HG02885 (cell line): ENCODE data around the gene ATG9B.

Experiments used
- ATAC-seq: cut with Tn5 transposase; IDR thresholded peaks from one replicate; pipeline ENCODE4 v1.9.1; 2021; ENCODE audit warnings: mild to moderate bottlenecking; ENCODE audit not compliant: unreplicated experiment, poor library complexity

Gene ATG9B

DNA sequence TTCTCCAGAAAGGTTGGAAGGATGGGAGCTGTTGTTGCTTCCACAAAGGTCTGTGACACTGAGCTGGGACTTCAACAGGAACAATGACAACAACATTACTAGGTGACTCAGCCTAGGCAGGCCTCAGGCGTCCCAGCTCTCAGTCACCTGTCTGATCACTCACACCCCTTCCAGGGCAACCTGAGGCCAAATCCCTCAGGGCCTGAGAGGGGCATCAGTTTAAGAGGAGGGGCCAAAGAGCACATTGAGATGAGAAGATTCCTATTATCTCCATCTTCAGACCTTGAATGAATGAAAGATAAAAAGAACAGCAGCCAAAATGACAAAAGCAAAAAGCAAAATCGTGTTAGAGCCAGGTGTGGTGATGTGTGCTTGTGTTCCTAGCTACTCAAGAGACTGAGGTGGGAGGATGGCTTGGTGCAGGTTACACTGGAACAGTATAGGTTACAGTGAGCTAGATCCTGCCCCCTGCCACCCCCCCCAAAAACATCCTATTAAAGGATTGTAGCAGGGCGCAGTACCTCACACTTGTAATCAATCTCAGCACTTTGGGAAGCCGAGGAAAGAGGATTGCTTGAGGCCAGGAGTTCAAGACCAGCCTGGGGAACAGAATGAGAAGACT is at the start of gene ATG9B:
TSS of gene ATG9B (minus strand) at position 60 of the 622 bp plus-strand sequence. CDS start 71 bp downstream, outside the sequence.
- ATAC-seq = no peak

GRCh38 chr7:151073990-151074389 is 49.7 kb upstream of the ATG9B start:
- ATAC-seq = no peak

DNA sequence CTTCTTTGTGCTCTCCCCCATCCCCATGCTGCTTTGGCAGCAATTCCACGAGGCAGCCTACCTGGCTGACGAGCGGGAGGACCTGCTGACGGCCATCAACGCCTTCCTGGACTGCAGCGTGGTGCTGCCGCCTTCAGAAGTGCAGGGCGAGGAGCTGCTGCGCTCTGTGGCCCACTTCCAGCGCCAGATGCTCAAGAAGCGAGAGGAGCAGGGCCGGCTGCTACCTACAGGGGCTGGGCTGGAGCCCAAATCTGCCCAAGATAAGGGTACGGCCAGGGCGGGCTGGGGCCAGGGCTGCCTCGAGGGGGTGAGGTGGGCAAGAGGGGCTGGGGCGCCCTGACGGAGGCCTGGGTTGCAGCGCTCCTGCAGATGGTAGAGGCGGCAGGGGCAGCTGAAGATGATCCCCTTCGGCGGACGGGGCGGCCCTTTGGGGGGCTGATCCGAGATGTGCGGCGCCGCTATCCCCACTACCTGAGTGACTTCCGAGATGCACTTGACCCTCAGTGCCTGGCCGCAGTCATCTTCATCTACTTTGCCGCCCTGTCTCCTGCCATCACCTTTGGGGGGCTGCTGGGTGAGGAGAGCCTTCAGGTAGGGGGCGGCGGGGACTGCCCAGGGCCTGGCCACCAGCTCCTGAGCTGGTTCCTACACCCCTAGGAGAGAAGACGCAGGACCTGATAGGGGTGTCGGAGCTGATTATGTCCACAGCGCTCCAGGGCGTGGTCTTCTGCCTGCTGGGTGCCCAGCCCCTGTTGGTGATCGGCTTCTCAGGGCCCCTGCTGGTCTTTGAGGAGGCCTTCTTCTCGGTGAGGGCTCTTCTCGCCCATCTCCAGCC is 47.0 kb upstream of the ATG9B start:
- ATAC-seq = no peak

GRCh38 chr7:151070574-151070960 is 46.3 kb upstream of the ATG9B start:
- ATAC-seq = no peak

DNA sequence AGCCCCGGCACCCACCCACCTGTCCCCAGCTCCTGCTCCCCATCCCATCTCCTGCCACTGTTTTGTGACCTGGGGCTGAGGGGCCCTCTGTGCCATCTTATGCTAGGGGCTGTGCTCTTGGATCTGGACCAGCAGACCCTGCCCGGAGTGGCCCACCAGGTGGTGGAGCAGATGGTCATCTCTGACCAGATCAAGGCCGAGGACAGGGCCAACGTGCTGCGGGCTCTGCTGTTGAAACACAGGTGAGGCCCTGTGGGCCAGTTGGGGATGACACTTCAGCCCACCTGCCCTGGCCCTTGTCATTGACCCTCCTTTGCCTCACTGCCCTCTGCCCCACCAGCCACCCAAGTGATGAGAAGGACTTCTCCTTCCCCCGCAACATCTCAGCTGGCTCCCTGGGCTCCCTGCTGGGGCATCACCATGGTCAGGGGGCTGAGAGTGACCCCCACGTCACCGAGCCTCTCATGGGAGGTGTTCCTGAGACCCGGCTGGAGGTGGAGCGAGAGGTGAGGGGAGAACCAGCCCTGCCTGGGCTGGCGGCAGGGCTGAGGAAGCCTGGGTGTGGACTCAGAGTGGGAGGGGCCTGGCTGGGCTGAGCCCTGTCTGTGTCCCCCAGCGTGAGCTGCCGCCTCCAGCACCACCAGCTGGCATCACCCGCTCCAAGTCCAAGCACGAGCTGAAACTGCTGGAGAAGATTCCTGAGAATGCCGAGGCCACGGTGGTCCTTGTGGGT is 45.7 kb upstream of the ATG9B start:
- ATAC-seq = no peak

DNA sequence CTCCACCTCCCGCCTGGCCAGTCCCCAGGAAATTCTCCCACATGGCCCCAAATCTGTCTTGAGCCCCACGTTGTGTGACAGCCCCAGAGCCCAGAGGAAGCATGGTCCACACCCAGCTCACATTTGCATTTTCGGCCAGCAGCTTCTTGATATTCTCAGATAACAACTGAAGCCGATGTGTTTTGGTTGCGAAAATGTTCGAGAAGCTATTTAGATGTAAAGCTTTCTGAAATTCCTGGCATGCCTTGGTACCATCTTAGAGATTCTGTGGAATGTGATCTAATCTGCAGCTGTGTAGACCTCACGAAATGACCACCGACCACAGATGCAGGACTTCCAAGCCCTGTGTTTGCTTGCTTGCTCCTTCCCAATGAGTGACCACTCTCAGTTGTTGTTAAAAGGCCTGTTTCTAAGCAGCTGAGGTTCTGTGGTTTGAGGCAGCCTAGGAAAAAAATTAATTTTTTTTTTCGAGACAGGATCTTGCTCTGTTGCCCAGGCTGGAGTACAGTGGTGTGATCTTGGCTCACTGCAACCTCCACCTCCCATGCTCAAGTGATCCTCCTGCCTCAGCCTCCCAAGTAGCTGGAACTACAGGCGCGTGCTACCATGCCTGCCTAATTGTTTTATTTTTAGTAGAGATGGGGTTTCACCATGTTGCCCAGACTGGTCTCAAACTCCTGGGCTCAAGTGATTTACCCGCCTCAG is 43.9 kb upstream of the ATG9B start:
- no peak for ATAC-seq

DNA sequence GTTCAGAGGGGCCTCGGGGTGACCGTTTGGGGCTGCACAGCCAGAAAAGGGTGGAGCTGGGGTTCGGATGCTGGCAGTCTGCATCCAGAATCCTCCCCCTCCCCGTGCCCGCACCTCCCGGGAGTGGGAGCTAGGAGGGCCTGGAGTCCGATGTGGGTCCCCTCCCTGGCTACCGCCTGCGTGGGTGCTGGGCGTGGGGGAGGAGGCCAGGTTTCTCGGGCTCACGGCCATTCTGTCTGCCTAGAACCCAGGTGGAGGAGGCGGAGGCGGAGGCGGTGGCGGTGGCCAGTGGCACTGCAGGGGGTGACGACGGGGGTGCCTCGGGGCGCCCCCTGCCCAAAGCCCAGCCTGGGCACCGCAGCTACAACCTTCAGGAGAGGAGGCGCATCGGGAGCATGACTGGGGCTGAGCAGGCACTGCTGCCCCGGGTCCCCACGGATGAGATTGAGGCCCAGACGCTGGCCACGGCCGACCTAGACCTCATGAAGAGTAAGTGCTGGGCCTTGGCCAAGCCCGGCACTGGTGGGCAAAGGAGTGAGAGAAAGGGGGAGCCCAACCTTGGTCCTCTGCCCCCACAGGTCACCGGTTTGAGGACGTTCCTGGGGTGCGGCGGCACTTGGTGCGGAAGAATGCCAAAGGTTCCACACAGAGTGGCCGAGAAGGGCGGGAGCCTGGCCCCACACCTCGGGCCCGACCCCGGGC is 42.1 kb upstream of the ATG9B start:
- no peak for ATAC-seq

DNA sequence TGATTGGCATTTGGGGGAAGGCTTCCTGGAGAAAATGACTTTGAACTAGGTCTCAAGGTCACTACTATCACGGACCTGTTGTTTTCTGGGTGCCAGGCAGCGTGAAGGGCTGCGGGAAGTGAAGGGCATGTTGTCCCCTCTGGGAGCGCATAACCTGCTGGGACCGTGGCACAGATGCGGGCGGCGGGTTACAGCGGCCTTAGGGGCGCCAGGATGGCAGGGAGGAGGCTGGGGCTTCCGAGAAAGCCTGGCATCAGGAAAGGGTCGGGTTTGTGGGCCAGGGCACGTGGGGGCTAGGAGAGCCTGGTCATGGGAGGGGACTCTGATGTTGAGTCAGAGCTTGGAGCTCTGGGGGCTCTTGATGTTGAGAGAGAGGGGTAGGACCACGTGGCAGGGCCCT is 41.2 kb upstream of the ATG9B start:
- ATAC-seq = no peak

DNA sequence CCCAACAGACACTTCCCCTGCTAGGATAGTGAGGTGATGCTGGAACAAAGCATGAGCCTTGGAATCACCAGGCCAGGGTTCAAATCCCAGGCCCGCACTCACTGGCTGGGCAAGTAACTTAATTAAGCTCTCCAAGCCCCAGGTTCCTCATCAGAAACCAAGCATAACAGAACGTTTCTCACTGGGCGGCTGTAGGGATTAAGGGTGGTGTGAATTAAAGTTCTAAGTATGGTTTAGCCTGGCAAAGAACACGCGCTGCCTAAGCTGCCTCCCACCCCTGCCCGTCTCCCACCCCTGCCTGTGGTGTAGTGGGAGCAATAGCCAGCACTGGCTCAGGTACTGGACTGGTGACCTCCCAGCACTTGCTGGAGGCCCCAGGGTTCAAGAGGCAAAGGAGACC is 40.7 kb upstream of the ATG9B start:
- ATAC-seq = no peak

DNA sequence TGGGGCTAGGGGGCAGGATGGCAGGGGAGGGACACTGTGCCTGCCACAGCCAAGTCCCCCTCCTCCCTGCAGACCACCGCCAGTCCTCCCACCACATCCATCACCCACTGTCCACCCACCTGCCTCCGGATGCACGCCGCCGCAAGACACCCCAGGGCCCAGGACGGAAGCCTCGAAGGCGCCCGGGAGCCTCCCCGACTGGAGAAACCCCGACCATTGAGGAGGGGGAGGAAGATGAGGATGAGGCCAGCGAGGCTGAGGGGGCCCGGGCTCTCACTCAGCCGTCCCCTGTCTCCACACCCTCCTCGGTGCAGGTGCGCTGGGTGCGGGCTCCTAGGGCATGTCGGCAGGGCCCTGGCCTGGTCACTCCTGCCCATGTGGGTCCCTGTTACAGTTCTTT is 40.2 kb upstream of the ATG9B start:
- ATAC-seq = no peak

- no peak for ATAC-seq
These were observed 38.9 kb upstream of the ATG9B start for GRCh38 chr7:151063212-151063561.

DNA sequence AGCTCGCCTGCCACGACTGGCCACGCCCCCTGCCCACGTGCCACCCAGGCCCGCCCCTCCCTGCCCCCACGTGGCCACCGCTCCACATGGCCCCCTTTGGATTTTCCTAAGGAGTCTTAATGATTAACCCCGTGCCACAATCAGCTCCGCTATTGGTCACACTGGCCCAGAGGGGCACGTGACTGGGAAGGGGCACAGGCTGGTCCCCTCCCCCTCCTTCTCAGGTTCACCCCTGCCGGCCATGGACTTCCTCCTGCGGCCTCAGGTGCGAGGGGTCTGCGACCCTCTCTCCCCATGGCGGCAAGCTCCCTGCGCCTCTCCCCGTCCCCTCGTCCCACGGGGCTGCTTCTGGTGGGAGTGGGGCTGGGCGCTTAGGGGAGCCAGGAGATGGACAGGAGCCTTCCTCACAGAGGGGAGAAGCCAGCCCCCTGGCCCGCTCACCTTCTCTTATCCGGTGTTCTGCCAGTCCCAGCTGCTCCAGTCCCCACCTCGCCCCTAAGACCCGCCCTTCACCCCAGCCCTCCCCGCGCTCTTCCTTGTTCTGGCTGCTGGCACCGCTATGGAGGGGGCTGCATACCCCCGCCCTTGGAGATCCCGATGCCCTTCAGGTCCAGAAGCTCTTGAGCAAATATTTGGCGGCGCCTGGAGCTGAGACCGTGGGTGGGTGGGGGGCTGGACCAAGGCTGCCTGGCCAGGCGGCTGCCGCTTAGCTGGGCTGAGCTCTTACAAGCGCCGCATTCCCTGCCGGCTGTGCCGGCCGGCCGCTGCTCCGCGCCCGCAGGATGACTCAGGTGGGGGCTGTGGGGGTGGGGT is 38.3 kb upstream of the ATG9B start:
- no peak for ATAC-seq

GRCh38 chr7:151062111-151062398 is 37.8 kb upstream of the ATG9B start:
- ATAC-seq = no peak

DNA sequence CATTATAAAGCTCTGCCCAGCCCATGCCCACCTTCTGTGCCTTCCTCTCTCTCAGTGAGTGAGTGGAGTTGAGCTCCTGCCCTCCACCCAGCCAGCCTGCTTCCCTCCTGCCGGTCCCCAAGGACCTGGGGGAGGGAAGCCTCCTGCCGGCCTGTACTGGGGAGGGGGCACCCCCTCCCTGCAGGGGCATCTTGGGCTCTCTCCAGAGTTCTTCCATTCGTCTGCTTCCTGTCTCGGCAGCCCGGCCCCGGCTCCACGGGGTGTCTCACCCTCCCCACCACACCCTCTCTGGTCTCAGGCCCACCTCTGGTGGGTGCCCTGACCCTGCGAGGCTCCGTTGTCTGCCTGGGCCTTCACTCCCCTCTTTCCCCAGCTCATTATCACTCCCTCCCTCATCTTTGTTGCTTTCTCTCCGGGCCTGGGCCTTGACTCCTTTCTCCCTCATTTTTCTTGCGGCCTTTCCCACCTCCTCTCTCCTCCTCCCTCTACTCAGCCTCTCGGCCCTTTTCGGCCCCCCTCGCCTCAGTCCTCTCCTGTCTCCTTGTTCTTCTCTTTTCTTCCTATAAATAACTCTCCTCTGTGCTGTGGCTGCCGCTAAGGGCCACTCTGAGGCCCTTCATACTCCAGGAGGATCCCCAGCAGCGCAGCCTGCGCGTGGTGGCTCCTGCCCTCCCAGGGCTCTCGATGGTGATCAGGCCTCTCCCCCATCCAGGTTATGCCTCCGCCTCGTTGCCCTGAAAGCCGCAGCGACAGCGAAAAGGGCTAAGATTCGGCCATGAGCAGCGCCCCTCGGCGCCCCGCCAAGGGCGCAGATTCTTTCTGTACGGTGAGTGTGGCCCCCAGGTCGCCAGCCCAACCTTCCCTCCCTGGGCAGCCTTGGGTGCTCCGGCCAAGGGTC is 37.2 kb upstream of the ATG9B start:
- ATAC-seq = no peak

DNA sequence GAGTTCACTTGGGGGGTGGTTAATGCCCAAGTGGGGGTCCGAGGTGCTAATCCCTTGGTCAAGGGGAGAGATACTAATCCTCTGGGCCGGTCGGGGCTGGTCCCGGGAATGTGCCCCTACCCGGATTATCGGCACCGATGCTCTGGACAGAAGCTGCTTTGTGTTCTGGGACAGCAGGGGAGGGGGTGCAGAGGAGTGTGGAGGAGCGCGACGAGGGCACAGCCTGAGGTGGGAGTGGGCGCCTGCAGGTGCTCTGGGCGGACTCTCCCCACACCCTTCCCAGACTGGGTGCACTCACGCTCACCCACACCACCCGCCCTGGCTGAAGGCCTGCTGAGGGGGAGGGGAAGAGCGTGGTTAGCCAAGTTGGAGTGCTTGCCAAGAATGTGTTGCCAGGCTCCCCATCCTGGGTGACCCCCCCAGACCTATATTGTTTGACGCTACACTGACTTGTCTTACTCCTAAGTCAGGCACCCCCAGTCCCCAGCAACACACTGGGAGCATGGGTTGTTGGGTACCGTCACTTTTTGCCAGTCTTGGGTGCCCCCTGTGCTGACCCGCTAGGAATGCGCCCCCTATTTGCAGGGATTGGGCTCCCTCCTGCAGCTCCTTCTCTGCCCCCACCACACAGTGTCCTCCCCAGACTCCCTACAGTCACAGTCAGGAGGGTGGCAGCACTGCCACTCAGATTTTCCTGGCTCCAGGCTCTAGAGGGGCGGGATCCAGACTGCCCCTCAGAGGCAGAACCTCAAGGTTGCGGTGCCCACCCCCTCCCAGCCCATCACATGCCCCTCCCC is 36.3 kb upstream of the ATG9B start:
- ATAC-seq = no peak

DNA sequence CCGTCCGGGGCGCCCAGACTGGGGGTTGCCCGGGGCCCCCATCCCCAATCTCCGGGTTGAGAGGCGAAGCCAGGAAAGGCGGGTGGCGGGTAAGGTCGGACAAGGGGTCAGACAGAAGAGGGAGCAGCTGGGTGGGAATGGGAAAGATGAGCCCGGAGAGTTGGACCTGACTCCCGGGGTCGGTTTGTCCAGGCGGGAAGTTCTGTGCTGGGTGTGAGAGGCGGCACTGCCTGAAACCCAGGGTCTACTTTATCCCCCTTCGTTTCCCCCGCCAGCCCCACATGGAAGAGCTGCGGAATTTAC is 35.8 kb upstream of the ATG9B start:
- no peak for ATAC-seq

DNA sequence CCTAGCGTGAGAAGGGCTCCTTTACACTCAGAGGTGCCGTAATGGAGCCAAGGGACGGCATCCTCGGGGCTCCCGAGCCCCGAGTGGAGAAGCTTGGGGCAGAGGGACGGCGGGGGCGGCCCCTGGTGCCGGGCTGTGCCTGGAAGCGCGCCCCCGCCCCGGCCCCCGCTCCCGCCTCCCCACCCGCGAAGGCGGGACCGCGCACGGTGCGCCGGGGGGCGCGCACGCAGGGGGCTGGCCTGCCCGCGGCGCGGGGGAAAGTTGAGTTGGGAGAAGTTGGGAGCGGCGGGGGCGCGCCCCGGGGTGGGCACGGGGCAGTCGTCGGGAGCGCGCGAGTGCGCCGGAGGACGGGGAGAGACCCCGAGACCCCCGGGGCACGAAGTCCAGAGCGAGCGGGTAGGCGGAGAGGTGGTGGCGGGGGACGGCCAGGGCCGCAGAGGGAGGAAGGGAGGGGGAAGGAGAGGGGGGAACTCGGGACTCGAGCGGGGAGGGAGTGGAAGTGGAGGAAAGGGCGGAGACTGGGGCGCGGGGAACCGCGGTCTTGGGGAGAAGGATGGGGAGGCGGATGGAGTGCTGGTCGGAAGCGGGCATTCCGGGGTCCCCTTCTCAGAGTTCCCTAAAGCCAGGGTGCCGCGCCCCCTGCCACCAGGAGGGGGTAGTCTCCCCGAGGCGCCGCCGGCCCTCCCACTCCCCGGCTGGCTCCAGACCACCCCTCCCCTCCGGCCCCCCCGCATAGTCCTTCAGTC is 35.2 kb upstream of the ATG9B start, which contains the start of gene SLC4A2:
TSS of gene SLC4A2 (plus strand) at position 223 of the 746 bp plus-strand sequence. CDS start 2,399 bp downstream, outside the sequence.
- peak; percentile 37 for ATAC-seq
